H1 (cell line): ENCODE measurements around the gene ZNF646. TPM values are rescaled to one million over a fixed set of nuclear protein-coding genes. Genes with fewer than 3 reads are reported as not detected.

Experiments used
- CHD2 ChIP-seq: IDR thresholded peaks from 2 replicates; pipeline ENCODE4 v1.6.1; 2012; ENCODE audit warnings: low read length, improper control_type of control experiment
- HDAC2 ChIP-seq, 2 experiments: fragments of 300-600 bp in 1 of 2; sonication (generic) in 1 of 2; IDR thresholded peaks; 2 replicates each; pipeline ENCODE4 v1.6.1; 2011 to 2012; ENCODE audit warnings: low read depth in 2 of 2, low read length in 2 of 2, mild to moderate bottlenecking in 2 of 2, moderate library complexity in 2 of 2, borderline replicate concordance in 1 of 2, inconsistent platforms in 1 of 2
- RBBP5 ChIP-seq: IDR thresholded peaks from 2 replicates; pipeline ENCODE4 v1.7.1; 2012; ENCODE audit warnings: low read depth, mild to moderate bottlenecking, inconsistent platforms, low read length, moderate library complexity, borderline replicate concordance
- polyA plus RNA-seq, 7 experiments: library from polyadenylated mRNA; depleted of rRNA in 3 of 7; stranded (reverse) in 5 of 7; unstranded in 2 of 7; fragments of >200 nt in 5 of 7; fragments of 200-250 nt in 2 of 7; gene quantifications; 1 replicate in 5 of 7; 2 replicates in 1 of 7; 4 replicates in 1 of 7; pipeline versions ENCODE4 v1.2.1 to v1.2.3, GENCODE V29; 2011 to 2013; ENCODE audit warnings: missing spikeins in 2 of 7, mixed read lengths in 2 of 7
- total RNA-seq: library from RNA; stranded (reverse); fragmentation: NEBNext Ultra II Directional; extraction: Animal tissue kit (Norgen Biotek cat#: 25700); gene quantifications from 2 replicates; pipeline ENCODE4 v1.2.1, GENCODE V29; 2021
- TF ChIP-seq, protein P1 (sequence below): fragments of 300-600 bp; sonication (generic); IDR thresholded peaks from 2 replicates; pipeline ENCODE4 v1.7.1; 2012; ENCODE audit warnings: low read length, moderate library complexity, mild to moderate bottlenecking, inconsistent platforms; ENCODE audit not compliant: insufficient replicate concordance
- TF ChIP-seq, protein P2 (sequence below): IDR thresholded peaks from 2 replicates; pipeline ENCODE4 v1.6.1; 2012; ENCODE audit warnings: inconsistent platforms

The ZNF646 gene
- total and polyA plus RNA-seq, 2 of the 8 experiments (the other 6 are each of a cell fraction or from before 2014, with no cell fraction given) = 6.5 to 25.0 TPM

DNA sequence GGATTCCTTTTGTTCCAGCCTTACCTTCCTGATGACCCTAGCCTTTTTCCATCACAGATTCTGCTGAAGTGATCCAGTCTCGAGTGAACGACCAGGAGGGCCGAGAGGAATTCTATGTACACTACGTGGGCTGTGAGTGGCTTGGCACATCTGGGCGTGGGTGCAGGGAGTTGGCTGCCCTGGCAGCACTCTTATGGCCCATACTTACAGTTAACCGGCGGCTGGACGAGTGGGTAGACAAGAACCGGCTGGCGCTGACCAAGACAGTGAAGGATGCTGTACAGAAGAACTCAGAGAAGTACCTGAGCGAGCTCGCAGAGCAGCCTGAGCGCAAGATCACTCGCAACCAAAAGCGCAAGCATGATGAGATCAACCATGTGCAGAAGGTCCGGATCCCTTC lies 45.9 kb downstream of the ZNF646 start (continued):
- TF ChIP-seq, protein P1, sequence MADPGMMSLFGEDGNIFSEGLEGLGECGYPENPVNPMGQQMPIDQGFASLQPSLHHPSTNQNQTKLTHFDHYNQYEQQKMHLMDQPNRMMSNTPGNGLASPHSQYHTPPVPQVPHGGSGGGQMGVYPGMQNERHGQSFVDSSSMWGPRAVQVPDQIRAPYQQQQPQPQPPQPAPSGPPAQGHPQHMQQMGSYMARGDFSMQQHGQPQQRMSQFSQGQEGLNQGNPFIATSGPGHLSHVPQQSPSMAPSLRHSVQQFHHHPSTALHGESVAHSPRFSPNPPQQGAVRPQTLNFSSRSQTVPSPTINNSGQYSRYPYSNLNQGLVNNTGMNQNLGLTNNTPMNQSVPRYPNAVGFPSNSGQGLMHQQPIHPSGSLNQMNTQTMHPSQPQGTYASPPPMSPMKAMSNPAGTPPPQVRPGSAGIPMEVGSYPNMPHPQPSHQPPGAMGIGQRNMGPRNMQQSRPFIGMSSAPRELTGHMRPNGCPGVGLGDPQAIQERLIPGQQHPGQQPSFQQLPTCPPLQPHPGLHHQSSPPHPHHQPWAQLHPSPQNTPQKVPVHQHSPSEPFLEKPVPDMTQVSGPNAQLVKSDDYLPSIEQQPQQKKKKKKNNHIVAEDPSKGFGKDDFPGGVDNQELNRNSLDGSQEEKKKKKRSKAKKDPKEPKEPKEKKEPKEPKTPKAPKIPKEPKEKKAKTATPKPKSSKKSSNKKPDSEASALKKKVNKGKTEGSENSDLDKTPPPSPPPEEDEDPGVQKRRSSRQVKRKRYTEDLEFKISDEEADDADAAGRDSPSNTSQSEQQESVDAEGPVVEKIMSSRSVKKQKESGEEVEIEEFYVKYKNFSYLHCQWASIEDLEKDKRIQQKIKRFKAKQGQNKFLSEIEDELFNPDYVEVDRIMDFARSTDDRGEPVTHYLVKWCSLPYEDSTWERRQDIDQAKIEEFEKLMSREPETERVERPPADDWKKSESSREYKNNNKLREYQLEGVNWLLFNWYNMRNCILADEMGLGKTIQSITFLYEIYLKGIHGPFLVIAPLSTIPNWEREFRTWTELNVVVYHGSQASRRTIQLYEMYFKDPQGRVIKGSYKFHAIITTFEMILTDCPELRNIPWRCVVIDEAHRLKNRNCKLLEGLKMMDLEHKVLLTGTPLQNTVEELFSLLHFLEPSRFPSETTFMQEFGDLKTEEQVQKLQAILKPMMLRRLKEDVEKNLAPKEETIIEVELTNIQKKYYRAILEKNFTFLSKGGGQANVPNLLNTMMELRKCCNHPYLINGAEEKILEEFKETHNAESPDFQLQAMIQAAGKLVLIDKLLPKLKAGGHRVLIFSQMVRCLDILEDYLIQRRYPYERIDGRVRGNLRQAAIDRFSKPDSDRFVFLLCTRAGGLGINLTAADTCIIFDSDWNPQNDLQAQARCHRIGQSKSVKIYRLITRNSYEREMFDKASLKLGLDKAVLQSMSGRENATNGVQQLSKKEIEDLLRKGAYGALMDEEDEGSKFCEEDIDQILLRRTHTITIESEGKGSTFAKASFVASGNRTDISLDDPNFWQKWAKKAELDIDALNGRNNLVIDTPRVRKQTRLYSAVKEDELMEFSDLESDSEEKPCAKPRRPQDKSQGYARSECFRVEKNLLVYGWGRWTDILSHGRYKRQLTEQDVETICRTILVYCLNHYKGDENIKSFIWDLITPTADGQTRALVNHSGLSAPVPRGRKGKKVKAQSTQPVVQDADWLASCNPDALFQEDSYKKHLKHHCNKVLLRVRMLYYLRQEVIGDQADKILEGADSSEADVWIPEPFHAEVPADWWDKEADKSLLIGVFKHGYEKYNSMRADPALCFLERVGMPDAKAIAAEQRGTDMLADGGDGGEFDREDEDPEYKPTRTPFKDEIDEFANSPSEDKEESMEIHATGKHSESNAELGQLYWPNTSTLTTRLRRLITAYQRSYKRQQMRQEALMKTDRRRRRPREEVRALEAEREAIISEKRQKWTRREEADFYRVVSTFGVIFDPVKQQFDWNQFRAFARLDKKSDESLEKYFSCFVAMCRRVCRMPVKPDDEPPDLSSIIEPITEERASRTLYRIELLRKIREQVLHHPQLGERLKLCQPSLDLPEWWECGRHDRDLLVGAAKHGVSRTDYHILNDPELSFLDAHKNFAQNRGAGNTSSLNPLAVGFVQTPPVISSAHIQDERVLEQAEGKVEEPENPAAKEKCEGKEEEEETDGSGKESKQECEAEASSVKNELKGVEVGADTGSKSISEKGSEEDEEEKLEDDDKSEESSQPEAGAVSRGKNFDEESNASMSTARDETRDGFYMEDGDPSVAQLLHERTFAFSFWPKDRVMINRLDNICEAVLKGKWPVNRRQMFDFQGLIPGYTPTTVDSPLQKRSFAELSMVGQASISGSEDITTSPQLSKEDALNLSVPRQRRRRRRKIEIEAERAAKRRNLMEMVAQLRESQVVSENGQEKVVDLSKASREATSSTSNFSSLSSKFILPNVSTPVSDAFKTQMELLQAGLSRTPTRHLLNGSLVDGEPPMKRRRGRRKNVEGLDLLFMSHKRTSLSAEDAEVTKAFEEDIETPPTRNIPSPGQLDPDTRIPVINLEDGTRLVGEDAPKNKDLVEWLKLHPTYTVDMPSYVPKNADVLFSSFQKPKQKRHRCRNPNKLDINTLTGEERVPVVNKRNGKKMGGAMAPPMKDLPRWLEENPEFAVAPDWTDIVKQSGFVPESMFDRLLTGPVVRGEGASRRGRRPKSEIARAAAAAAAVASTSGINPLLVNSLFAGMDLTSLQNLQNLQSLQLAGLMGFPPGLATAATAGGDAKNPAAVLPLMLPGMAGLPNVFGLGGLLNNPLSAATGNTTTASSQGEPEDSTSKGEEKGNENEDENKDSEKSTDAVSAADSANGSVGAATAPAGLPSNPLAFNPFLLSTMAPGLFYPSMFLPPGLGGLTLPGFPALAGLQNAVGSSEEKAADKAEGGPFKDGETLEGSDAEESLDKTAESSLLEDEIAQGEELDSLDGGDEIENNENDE = no peak
- no peak for TF ChIP-seq HDAC2 (IDR thresholded peaks at IDR 0.05; ENCODE audit: borderline replicate concordance in 1 of 2, low read depth in 2 of 2, low read length in 2 of 2)
- TF ChIP-seq RBBP5 = no peak
- TF ChIP-seq, protein P2, sequence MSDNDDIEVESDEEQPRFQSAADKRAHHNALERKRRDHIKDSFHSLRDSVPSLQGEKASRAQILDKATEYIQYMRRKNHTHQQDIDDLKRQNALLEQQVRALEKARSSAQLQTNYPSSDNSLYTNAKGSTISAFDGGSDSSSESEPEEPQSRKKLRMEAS = no peak
- no peak for TF ChIP-seq CHD2
